Measurements from ENCODE around the gene FGGY.

FGGY gene

GRCh38 chr1:59684698-59685097 is 387.8 kb downstream of the FGGY start:
- no peaks in the 10 kb centered on the region for H3K36me3 ChIP-seq (ENCODE audit: control insufficient read depth, insufficient read depth, low read length)
- H3K4me1 ChIP-seq (ENCODE audit: control insufficient read depth, insufficient read depth, low read length), result peaks cover 17% of the 10 kb centered on the region
- no peaks in the 10 kb centered on the region for H3K27me3 ChIP-seq (ENCODE audit: control insufficient read depth, insufficient read depth, low read length, poor library complexity, severe bottlenecking)
- no peaks in the 10 kb centered on the region for H3K9me3 ChIP-seq (ENCODE audit: control insufficient read depth, low read length)
- H3K27ac ChIP-seq (ENCODE audit: insufficient read depth, low read depth, low read length, poor library complexity, severe bottlenecking), result no peak overlapping the region
- H3K4me3 ChIP-seq (ENCODE audit: insufficient read depth, low read depth, low read length), result no peak overlapping the region
- 93 to 96% methylated on average over 4 of the region's 4 CpGs for WGBS, 2 experiments

DNA sequence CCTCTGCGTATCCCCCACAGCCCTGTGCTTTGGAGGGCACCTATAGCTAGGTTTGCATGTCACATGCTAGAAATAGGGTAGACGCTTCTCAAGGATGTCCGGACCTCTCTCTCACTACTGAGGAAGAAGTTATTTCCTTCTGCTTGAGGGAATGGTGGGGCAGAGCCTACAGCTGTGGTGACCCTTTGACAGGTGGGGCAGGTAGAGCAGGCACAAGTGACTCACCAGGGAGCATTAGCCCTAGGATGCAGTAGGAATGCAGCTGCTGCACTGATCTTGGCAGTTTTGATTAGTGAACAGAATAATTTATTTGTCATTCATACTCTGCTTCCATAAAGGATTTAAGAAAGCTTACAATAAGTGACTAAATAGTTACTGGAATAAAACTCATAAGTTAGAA is 388.2 kb downstream of the FGGY start:
- Histone ChIP-seq H3K4me1 (ENCODE audit: control insufficient read depth, insufficient read depth, low read length) (peaks cover 17% of the 10 kb centered on the region), H3K4me3 (ENCODE audit: insufficient read depth, low read depth, low read length) (no peak overlapping the region), H3K9me3 (ENCODE audit: control insufficient read depth, low read length) (no peaks in the 10 kb centered on the region), H3K27ac (ENCODE audit: insufficient read depth, low read depth, low read length, poor library complexity, severe bottlenecking) (no peak overlapping the region), H3K36me3 (ENCODE audit: control insufficient read depth, insufficient read depth, low read length) (no peaks in the 10 kb centered on the region), H3K27me3 (ENCODE audit: control insufficient read depth, insufficient read depth, low read length, poor library complexity, severe bottlenecking) (no peaks in the 10 kb centered on the region)
- 95% methylated on average over 3 of the region's 3 CpGs for whole genome bisulfite sequencing, 2 experiments

DNA sequence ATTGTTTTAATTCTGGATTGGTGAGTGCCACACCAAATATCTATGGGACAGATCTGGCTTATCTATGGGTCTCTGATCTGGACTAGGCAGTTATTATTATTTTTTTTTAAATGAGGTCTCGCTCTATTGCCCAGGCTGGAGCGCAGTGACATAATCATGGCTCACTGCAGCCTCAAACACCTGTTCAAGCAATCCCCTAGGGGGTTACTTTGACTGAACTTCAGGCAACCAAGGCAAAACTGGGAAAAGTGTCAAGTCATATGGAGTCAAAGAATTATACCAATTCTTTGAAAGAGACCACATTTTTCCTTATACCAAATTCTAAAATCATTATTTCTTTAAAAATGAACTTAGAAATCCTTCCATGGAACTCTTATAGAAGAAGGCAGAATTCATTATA is 388.8 kb downstream of the FGGY start:
- H3K4me1 ChIP-seq (ENCODE audit: control insufficient read depth, insufficient read depth, low read length), result peaks cover 14% of the 10 kb centered on the region
- H3K4me3 ChIP-seq (ENCODE audit: insufficient read depth, low read depth, low read length), result no peak overlapping the region
- H3K9me3 ChIP-seq (ENCODE audit: control insufficient read depth, low read length), result no peaks in the 10 kb centered on the region
- 88 to 95% methylated on average over 2 of the region's 2 CpGs for WGBS, 2 experiments
- no peaks in the 10 kb centered on the region for H3K27me3 ChIP-seq (ENCODE audit: control insufficient read depth, insufficient read depth, low read length, poor library complexity, severe bottlenecking)
- H3K36me3 ChIP-seq (ENCODE audit: control insufficient read depth, insufficient read depth, low read length), result no peaks in the 10 kb centered on the region
- H3K27ac ChIP-seq (ENCODE audit: insufficient read depth, low read depth, low read length, poor library complexity, severe bottlenecking), result no peak overlapping the region

- 89 to 94% methylated on average over 3 of the region's 3 CpGs for WGBS, 2 experiments
- Histone ChIP-seq H3K27ac (ENCODE audit: insufficient read depth, low read depth, low read length, poor library complexity, severe bottlenecking) (no peak overlapping the region), H3K9me3 (ENCODE audit: control insufficient read depth, low read length) (no peaks in the 10 kb centered on the region), H3K4me1 (ENCODE audit: control insufficient read depth, insufficient read depth, low read length) (peaks cover 12% of the 10 kb centered on the region), H3K4me3 (ENCODE audit: insufficient read depth, low read depth, low read length) (no peak overlapping the region), H3K27me3 (ENCODE audit: control insufficient read depth, insufficient read depth, low read length, poor library complexity, severe bottlenecking) (no peaks in the 10 kb centered on the region), H3K36me3 (ENCODE audit: control insufficient read depth, insufficient read depth, low read length) (no peaks in the 10 kb centered on the region)
Measured at GRCh38 chr1:59686170-59686569, 389.3 kb downstream of the FGGY start.

- no peaks in the 10 kb centered on the region for H3K9me3 ChIP-seq (ENCODE audit: control insufficient read depth, low read length)
- H3K4me1 ChIP-seq (ENCODE audit: control insufficient read depth, insufficient read depth, low read length), result peaks cover 12% of the 10 kb centered on the region
- no peak overlapping the region for H3K27ac ChIP-seq (ENCODE audit: insufficient read depth, low read depth, low read length, poor library complexity, severe bottlenecking)
- H3K4me3 ChIP-seq (ENCODE audit: insufficient read depth, low read depth, low read length), result no peak overlapping the region
- H3K36me3 ChIP-seq (ENCODE audit: control insufficient read depth, insufficient read depth, low read length), result no peaks in the 10 kb centered on the region
- H3K27me3 ChIP-seq (ENCODE audit: control insufficient read depth, insufficient read depth, low read length, poor library complexity, severe bottlenecking), result no peaks in the 10 kb centered on the region
- WGBS, 2 experiments, result 100% methylated on average over 2 of the region's 2 CpGs; no CpG with 5 or more reads in 1 of the 2 experiments
Measured at GRCh38 chr1:59686574-59686973, 389.7 kb downstream of the FGGY start.

DNA sequence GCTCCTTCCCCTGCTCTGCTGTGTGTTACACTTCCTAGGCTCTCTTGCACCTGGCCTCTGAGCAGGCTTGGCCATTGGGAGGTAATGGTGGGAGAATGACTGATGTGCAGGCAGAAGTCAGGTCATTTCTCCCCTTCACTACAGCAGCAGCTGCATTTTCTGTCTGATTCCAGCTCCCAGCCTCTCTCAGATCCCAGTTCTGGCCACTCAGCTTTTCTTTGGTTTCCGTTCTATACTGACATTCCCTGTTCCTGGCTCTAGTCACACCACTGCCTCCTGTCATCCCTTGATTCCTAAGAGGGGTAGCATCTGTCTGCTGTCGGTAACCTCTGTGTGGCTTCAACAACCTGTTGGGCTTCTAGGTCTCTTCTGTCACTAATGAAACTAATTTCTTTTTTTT is 390.2 kb downstream of the FGGY start:
- 85 to 91% methylated on average over 2 of the region's 2 CpGs for WGBS, 2 experiments
- Histone ChIP-seq H3K36me3 (ENCODE audit: control insufficient read depth, insufficient read depth, low read length) (no peaks in the 10 kb centered on the region), H3K27ac (ENCODE audit: insufficient read depth, low read depth, low read length, poor library complexity, severe bottlenecking) (no peak overlapping the region), H3K4me1 (ENCODE audit: control insufficient read depth, insufficient read depth, low read length) (peaks cover 7% of the 10 kb centered on the region), H3K9me3 (ENCODE audit: control insufficient read depth, low read length) (no peaks in the 10 kb centered on the region), H3K27me3 (ENCODE audit: control insufficient read depth, insufficient read depth, low read length, poor library complexity, severe bottlenecking) (no peaks in the 10 kb centered on the region), H3K4me3 (ENCODE audit: insufficient read depth, low read depth, low read length) (no peak overlapping the region)

- 87 to 91% methylated on average over 5 of the region's 5 CpGs for WGBS, 2 experiments
- Histone ChIP-seq H3K4me3 (ENCODE audit: insufficient read depth, low read depth, low read length) (no peak overlapping the region), H3K27ac (ENCODE audit: insufficient read depth, low read depth, low read length, poor library complexity, severe bottlenecking) (no peak overlapping the region), H3K36me3 (ENCODE audit: control insufficient read depth, insufficient read depth, low read length) (no peaks in the 10 kb centered on the region), H3K9me3 (ENCODE audit: control insufficient read depth, low read length) (no peaks in the 10 kb centered on the region), H3K27me3 (ENCODE audit: control insufficient read depth, insufficient read depth, low read length, poor library complexity, severe bottlenecking) (no peaks in the 10 kb centered on the region), H3K4me1 (ENCODE audit: control insufficient read depth, insufficient read depth, low read length) (no peaks in the 10 kb centered on the region)
Measured at GRCh38 chr1:59688976-59689375, 392.1 kb downstream of the FGGY start.

DNA sequence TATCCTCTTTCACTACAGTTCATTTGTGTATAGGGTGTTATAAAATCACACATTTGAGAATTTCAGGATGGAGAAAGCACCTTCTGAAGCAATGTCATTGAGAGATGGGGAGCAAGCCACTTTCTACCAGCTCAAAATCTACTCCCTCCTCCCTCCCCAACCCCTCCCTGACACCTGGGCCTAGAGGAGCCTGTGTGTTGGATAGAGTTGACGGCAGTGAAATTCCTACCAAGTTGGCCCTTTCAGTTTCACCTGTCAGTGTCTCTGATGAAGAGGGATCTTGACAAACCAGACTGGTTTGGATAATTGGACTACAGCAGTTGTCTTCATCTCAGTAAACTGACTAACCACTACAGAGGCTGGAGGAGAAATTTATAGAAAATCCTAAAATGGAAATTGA is 392.8 kb downstream of the FGGY start:
- no peaks in the 10 kb centered on the region for H3K4me1 ChIP-seq (ENCODE audit: control insufficient read depth, insufficient read depth, low read length)
- H3K27ac ChIP-seq (ENCODE audit: insufficient read depth, low read depth, low read length, poor library complexity, severe bottlenecking), result no peak overlapping the region
- H3K27me3 ChIP-seq (ENCODE audit: control insufficient read depth, insufficient read depth, low read length, poor library complexity, severe bottlenecking), result no peaks in the 10 kb centered on the region
- 87 to 100% methylated on average over 1 of the region's 1 CpG for WGBS, 2 experiments
- no peaks in the 10 kb centered on the region for H3K36me3 ChIP-seq (ENCODE audit: control insufficient read depth, insufficient read depth, low read length)
- H3K4me3 ChIP-seq (ENCODE audit: insufficient read depth, low read depth, low read length), result no peak overlapping the region
- H3K9me3 ChIP-seq (ENCODE audit: control insufficient read depth, low read length), result no peaks in the 10 kb centered on the region

DNA sequence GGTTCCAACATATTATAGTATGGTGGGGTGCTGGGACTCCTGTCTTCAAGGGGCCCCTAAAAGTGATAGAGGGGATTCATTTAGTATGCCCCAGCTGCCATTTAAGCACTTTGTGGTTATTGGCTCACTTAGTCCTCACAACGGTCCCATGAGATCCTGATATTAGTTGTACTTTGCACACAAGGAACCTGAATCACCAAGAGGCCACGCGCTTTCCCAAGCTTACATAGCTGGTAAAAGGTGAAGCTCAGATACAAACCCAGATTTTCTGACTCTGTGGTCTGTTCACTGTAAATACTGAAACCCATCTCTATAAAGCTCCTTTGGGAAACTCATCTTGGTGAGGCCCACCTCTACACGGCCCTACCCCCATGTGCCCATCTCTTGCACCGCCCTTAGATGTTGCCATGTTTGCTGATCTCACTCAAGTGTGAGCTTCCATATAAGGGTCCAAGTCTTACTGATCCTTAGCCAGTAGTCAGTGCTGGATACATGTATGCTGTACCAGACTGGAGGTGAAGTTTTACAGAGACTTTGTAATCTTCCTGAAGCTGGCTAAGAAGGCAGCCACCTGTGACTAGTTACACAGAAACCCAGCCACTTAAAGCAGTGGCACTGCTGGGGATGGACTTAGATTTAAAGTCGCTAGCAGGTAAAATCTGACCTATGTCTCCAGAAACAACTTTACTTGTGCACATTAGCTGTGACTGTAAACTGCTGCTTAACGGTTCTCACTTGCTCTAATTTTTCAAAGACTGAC is 393.5 kb downstream of the FGGY start:
- 95 to 96% methylated on average over 7 of the region's 7 CpGs for WGBS, 2 experiments
- no peaks in the 10 kb centered on the region for H3K27me3 ChIP-seq (ENCODE audit: control insufficient read depth, insufficient read depth, low read length, poor library complexity, severe bottlenecking)
- no peaks in the 10 kb centered on the region for H3K36me3 ChIP-seq (ENCODE audit: control insufficient read depth, insufficient read depth, low read length)
- no peak overlapping the region for H3K4me3 ChIP-seq (ENCODE audit: insufficient read depth, low read depth, low read length)
- no peaks in the 10 kb centered on the region for H3K9me3 ChIP-seq (ENCODE audit: control insufficient read depth, low read length)
- H3K27ac ChIP-seq (ENCODE audit: insufficient read depth, low read depth, low read length, poor library complexity, severe bottlenecking), result no peak overlapping the region
- no peaks in the 10 kb centered on the region for H3K4me1 ChIP-seq (ENCODE audit: control insufficient read depth, insufficient read depth, low read length)

GRCh38 chr1:59691261-59691660 is 394.4 kb downstream of the FGGY start:
- WGBS, 2 experiments, result 71 to 76% methylated on average over 3 of the region's 4 CpGs
- no peak overlapping the region for H3K27ac ChIP-seq (ENCODE audit: insufficient read depth, low read depth, low read length, poor library complexity, severe bottlenecking)
- no peaks in the 10 kb centered on the region for H3K4me1 ChIP-seq (ENCODE audit: control insufficient read depth, insufficient read depth, low read length)
- no peaks in the 10 kb centered on the region for H3K9me3 ChIP-seq (ENCODE audit: control insufficient read depth, low read length)
- no peak overlapping the region for H3K4me3 ChIP-seq (ENCODE audit: insufficient read depth, low read depth, low read length)
- H3K27me3 ChIP-seq (ENCODE audit: control insufficient read depth, insufficient read depth, low read length, poor library complexity, severe bottlenecking), result no peaks in the 10 kb centered on the region
- no peaks in the 10 kb centered on the region for H3K36me3 ChIP-seq (ENCODE audit: control insufficient read depth, insufficient read depth, low read length)

All from ectodermal cell (in vitro differentiated cells).